ENCODE measurements around the gene PKDCC. TPM values are rescaled to one million over a fixed set of nuclear protein-coding genes. Genes with fewer than 3 reads are reported as not detected.

The PKDCC gene
- total RNA-seq, 3 donors from 2014 or later (not counting 1 experiment from before 2014, with no cell fraction given): 0.50 TPM; not detected in 2

- Histone ChIP-seq H3K27ac (ENCODE audit: low read length) (no peak overlapping the region), H3K36me3 (ENCODE audit: control insufficient read depth, insufficient read depth, low read length) (no peaks in the 10 kb centered on the region), H3K4me3 (ENCODE audit: low read length) (no peak overlapping the region), H3K4me1 (ENCODE audit: control insufficient read depth, insufficient read depth, low read length) (no peaks in the 10 kb centered on the region), H3K9me3 (ENCODE audit: control insufficient read depth, insufficient read depth, low read length) (no peaks in the 10 kb centered on the region), H3K27me3 (ENCODE audit: control insufficient read depth, insufficient read depth, low read length) (no peaks in the 10 kb centered on the region)
- intact Hi-C loops (cut with micrococcal nuclease): no loop called here
- H3K27me3 Mint-ChIP-seq (ENCODE audit: low read depth in 2 of 2): no peaks in the 10 kb centered on the region
- no peaks in the 10 kb centered on the region for H3K9me3 Mint-ChIP-seq
- no peak overlapping the region for H3K27ac Mint-ChIP-seq
- 87% methylated on average over 9 of the region's 10 CpGs for WGBS (ENCODE audit: insufficient coverage)
- no peaks in the 10 kb centered on the region for H3K4me1 Mint-ChIP-seq
- DNase-seq (no peak), ATAC-seq (no peak)
- no peak overlapping the region for H3K4me3 Mint-ChIP-seq
- no peaks in the 10 kb centered on the region for H3K36me3 Mint-ChIP-seq
- no peak for TF ChIP-seq CTCF (IDR thresholded peaks at IDR 0.05)
Observed at GRCh38 chr2:42057902-42058450, 10.2 kb downstream of the PKDCC start.

GRCh38 chr2:42059261-42059898 lies 11.6 kb downstream of the PKDCC start:
- H3K4me3 ChIP-seq (ENCODE audit: low read length): no peak overlapping the region
- TF ChIP-seq CTCF (IDR thresholded peaks at IDR 0.05): no peak
- Mint-ChIP-seq H3K4me1 (no peaks in the 10 kb centered on the region), H3K27ac (no peak overlapping the region), H3K4me3 (no peak overlapping the region), H3K36me3 (no peaks in the 10 kb centered on the region), H3K9me3 (no peaks in the 10 kb centered on the region), H3K27me3 (ENCODE audit: low read depth in 2 of 2) (peaks cover 0 to 2% of the 10 kb centered on the region in 2 donors)
- no peaks in the 10 kb centered on the region for H3K4me1 ChIP-seq (ENCODE audit: control insufficient read depth, insufficient read depth, low read length)
- no peaks in the 10 kb centered on the region for H3K36me3 ChIP-seq (ENCODE audit: control insufficient read depth, insufficient read depth, low read length)
- no peaks in the 10 kb centered on the region for H3K27me3 ChIP-seq (ENCODE audit: control insufficient read depth, insufficient read depth, low read length)
- intact Hi-C loops (cut with micrococcal nuclease): no loop called here
- WGBS (ENCODE audit: insufficient coverage): 75% methylated on average over 11 of the region's 13 CpGs
- no peak overlapping the region for H3K27ac ChIP-seq (ENCODE audit: low read length)
- no peak for ATAC-seq
- H3K9me3 ChIP-seq (ENCODE audit: control insufficient read depth, insufficient read depth, low read length): no peaks in the 10 kb centered on the region
- DNase-seq: no peak

GRCh38 chr2:42060028-42060427 lies 12.2 kb downstream of the PKDCC start:
- no peaks in the 10 kb centered on the region for H3K9me3 Mint-ChIP-seq
- ATAC-seq (no peak), DNase-seq (no peak)
- no peak for TF ChIP-seq CTCF (IDR thresholded peaks at IDR 0.05)
- no peaks in the 10 kb centered on the region for H3K9me3 ChIP-seq (ENCODE audit: control insufficient read depth, insufficient read depth, low read length)
- no peaks in the 10 kb centered on the region for H3K27me3 ChIP-seq (ENCODE audit: control insufficient read depth, insufficient read depth, low read length)
- no peak overlapping the region for H3K4me3 Mint-ChIP-seq
- no peaks in the 10 kb centered on the region for H3K4me1 Mint-ChIP-seq
- H3K27ac ChIP-seq (ENCODE audit: low read length): no peak overlapping the region
- no peaks in the 10 kb centered on the region for H3K4me1 ChIP-seq (ENCODE audit: control insufficient read depth, insufficient read depth, low read length)
- H3K27ac Mint-ChIP-seq: no peak overlapping the region
- no peaks in the 10 kb centered on the region for H3K36me3 ChIP-seq (ENCODE audit: control insufficient read depth, insufficient read depth, low read length)
- intact Hi-C loops (cut with micrococcal nuclease): no loop called here
- H3K36me3 Mint-ChIP-seq: no peaks in the 10 kb centered on the region
- WGBS (ENCODE audit: insufficient coverage): 48% methylated on average over 8 of the region's 8 CpGs
- peaks cover 0 to 2% of the 10 kb centered on the region in 2 donors for H3K27me3 Mint-ChIP-seq (ENCODE audit: low read depth in 2 of 2)
- H3K4me3 ChIP-seq (ENCODE audit: low read length): no peak overlapping the region
